Measurements from ENCODE around the gene NR4A2.

GRCh38 chr2:156333274-156333950 lies 891 bp upstream of the NR4A2 start:
- TF ChIP-seq CTCF (IDR thresholded peaks at IDR 0.05) (no peak), POLR2AphosphoS5 (IDR thresholded peaks at IDR 0.05; ENCODE audit: low read depth, low read length) (no peak)
